Embryonic facial prominence (tissue), 1 donor: Measurements from ENCODE around the gene BRD3.
A peak's percentile ranks its signal among the peaks of the same experiment; 100 is the strongest.
"Not testable (repeated sequence)": the region's sequence is repeated elsewhere in the genome, so short reads cannot be mapped to it uniquely, and the experiment has no call there.

ENCODE experiments used
- DNase-seq: peaks from one replicate; pipeline ENCODE4 v3.0.0-alpha.2; 2016; ENCODE audit errors: extremely low spot score

Gene BRD3

DNA sequence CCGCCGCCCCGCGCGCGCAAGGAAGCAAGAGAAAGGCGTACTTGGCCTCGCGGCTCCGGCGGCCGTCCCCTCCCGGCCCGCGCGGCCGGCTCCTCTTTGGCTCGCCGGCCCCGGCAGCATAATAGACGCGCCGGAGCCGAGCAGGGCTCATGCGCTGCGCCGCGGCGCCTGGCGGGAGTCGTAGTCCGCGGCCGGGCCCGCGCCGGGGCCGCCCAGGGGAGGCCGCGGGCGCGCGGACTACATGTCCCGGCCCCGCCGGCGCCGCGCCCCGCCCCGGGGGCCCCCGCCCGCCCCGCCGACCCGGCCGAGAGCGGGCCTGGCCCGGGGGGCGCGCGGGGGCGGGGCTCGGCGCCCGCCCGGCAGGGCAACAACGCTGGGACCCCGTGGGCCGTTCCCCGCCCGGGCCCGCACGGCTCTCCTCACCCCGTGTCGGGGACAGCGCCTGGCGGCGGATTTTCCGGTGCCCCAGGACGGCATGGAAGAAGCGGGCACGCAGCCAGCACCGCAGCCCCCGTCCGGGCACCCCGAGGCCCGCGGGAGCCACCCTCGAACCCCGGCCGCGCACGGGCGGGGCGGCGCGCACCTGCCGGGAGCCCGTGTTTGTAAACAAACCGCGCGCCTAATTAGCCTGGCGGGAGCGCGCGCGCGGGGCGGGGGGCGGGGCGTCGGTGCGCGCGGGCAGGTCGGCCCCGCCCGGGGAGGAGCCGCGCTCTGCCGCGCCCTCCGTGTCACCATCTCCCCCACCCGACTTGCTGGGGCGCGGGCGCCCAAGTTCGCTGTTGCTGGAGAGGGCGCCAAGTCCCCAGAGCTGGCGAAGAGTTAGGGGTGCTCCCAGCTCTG lies at the start of gene BRD3:
Gene BRD3 (minus strand): TSS at position 123 of the 840 bp plus-strand sequence. CDS start 14,549 bp downstream, outside the sequence.
- peak; percentile 59 for DNase-seq

DNA sequence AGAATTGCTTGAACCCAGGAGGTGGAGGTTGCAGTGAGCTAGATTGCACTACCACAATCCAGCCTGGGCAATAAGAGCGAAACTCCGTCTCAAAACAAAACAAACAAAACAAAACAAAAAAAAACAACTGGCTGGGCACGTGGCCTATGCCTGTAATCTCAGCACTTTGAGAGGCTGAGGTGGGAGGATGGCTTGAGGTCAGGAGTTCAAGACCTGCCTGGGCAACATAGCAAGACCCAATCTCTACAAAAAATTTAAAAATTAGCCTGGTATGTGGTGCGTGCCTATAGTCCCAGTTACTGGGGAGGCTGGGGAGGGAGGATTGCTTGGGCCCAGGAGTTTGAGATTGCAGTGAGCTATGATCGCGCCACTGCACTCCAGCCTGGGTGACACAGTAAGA lies 44.7 kb upstream of the BRD3 start:
- DNase-seq, result no peak

DNA sequence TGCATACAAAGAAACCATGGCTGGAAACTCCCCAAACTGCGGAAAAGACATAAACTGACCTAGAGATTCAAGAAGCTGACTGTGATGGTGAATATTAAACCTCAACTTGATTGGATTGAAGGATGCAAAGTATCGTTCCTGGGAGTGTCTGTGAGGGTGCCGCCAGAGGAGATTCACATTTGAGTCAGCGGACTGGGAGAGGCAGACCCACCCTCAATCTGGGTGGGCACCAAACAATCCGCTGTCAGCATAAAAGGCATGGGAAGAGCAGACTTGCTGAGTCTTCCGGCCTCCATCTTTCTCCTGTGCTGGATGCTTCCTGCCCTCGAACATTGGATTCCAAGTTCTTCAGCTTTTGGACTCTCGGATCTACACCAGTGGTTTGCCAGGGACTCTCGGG lies 43.2 kb upstream of the BRD3 start:
- DNase-seq, result no peak

DNA sequence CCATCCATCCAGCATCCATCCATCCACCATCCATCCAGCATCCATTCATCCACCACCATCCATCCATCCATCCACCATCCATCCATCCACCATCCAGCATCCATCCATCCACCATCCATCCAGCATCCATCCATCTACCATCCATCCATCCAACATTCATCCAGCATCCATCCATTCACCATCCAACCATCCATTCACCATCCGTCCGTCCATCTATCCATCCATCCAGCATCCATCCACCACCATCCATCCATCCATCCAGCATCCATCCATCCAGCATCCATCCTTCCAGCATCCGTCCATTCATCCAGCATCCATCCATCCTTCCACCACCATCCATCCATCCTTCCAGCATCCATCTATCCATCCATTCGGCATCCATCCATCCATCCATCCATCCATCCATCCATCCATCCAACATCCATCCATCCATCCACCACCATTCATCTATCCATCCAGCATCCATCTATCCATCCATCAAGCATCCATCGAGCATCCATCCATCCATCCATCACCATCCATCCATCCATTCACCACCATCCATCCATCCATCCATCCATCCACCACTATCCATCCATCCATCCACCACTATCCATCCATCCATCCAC lies 35.7 kb upstream of the BRD3 start:
- DNase-seq, result no peak

DNA sequence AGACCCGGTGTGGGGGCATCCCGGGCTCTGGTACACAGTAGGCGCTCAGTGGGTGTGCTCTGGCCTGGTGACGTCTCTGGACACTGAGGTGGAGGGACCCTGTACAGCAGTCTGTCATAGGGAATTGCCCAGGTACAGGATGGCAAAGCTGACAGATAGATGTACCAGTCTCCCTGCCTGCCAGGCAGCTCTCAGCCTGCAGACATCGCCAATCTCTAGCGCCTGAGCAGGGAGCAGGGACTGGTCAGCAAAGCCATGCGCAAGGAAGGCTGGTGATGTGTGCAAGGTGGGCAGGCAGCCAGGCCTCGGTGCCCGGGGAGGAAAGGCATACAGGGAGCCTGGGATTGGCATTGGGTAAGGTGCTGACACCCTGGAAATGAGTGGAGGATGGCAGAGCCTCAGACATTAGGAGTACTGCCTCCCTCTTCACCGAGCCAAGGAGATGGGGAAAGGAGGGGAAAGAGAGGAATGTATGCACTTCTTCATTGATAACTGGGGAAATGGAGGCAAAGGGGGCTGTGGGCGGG lies 33.9 kb upstream of the BRD3 start:
- DNase-seq, result no peak

DNA sequence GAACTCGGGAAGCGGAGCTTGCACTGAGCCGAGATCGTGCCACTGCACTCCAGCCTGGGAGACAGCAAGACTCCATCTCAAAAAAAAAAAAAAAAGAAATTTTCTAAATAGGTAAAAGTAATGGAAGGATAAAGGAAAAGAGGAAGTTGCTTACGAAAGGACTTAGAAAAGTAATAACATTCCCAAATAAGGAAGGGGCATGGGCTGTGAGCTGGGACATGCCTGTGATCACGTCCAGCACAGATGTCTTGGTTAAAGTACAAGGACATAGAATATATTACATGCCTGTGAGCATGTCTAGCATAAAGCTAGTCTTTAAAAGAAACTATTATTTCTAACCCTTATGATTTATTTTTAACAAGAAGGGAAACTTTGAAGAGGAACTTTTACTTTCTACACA lies 33.3 kb upstream of the BRD3 start:
- not testable (repeated sequence) for DNase-seq

DNA sequence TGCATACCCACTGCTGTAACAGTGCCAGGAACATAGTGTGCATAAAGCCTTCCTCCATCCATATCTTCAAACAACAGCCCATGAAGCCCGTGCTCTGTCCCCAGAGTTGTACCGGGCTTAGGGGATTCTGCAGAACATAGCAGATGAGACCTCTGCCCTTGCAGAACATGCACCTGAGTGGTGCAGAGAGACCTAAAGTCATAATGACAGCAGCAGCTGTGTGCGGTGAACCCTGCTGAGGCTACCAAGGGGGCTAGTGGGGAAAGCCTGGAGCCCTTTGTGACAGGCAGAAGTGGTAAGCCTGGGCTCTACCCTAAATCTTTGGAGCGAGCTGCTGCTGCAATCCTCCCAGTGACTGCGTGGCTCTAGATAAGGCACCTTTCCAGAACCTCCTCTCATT lies 32.2 kb upstream of the BRD3 start:
- DNase-seq, result no peak

DNA sequence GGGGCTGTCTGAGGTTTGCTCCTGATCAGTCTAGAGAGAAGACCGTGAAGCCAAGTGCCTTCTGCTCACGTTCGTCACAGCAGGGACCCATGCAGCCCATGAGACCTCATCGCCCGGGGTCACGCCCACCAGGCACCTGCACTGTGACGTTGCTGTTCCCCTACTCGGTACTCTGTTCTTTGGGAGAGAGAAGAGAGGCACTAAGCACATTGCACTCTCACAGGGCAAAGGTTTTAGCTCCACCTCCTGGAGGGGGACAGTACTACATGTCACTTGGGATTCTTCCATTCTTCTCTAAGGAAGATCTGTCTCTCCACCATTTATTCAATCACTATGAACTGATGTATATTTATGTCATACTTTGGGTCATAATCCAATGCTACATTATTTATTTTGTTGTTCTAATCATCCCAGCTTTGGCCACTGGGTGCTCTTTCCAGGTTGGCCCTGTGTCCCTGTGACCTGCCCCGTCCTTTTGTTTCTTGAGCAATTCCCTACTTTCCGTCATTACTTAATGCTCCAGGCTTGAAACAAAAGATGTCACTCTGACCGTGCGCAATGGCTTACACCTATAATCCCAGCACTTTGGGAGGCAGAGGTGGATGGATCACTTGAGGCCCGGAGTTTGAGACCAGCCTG lies 31.4 kb upstream of the BRD3 start:
- no peak for DNase-seq

- DNase-seq, result no peak
These were observed 22.1 kb upstream of the BRD3 start for GRCh38 chr9:134089972-134090371.

DNA sequence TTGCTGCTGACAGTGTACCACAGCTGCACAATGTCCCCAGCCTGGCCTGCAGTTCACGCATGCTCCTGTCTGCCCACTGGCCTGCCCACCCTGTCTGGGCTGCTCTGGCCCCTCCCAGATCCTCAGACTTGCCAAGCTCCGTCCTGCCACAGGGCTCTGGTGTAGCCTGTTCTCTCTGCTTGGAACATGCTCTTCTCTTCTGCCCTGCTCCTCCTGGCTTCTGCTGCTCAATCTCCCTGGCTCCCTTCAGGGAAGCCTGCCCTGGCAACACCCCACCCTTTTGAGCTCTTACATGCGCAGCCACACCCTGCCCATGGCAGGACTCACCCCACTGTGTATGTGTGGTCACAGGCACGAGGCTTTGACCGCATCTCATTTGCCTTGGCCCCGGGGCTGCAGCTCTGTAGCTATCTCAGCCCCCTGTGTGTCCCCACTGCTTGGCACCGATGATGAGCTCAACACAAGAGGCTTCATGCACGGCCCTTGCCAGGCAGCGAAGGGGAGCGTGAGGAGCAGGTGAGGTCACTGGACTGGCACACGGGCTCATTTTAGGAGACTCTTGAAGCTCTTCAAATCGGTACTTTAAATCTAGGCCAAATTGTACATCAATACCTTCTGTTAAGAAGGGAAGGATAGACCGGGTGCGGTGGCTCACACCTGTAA lies 20.4 kb upstream of the BRD3 start:
- no peak for DNase-seq

DNA sequence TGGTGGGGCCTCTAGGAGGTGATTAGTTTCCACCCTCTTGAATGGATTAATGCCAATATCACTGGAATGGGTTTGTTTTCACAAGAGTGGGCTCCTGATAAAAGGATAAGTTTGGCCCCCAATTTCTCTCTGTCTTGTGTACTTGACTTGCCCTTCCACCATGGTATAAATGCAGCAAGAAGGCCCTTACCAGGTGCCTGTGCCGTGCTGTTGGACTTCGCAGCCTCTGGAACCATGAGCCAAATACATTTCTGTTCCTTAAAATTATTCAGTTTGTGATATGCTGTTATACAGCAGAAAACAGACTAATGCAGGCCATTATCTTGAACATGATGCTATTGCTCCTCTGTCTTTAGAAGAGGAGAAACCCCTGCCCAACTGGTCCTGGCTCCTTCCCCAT lies 17.8 kb upstream of the BRD3 start:
- DNase-seq, result no peak

DNA sequence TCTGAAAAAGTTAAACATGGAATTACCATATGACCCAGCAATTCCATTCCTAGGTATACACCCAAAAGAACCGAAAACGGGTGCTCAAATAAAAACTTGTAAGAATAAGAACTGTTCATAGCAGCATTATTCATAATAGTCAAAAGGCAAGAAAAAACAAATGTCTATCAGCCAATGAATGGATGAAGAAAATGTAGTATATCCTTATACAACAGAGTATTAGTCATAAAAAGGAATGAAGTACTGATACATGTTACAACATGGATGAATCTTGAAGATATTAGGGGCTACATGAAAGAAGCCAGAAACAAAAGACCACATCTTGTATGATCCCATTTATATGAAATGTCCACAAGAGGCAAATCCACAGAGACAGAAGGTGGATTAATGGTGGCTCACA lies 15.6 kb upstream of the BRD3 start:
- no peak for DNase-seq

GRCh38 chr9:134076644-134077043 lies 8.8 kb upstream of the BRD3 start:
- no peak for DNase-seq

GRCh38 chr9:134075689-134076088 lies 7.9 kb upstream of the BRD3 start:
- not testable (repeated sequence) for DNase-seq

DNA sequence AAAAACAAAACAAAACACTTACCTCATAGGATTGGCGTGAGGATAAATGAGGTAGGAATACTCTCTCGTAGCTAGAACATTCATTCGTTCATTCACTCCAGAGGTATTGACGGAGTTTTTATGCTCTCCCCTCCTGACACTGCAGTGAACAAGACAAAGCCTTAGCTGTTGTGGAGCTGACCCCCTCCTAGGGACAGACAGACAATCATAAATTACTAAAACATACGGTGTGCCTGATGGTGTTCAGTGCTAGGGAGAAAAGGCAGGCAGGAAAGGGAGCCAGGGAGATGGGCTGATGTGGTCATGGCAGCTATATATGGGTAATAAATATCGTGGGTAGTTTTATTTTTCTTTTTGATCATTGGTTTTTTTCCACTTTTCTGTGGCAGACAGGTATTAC lies 5.7 kb upstream of the BRD3 start:
- no peak for DNase-seq

DNA sequence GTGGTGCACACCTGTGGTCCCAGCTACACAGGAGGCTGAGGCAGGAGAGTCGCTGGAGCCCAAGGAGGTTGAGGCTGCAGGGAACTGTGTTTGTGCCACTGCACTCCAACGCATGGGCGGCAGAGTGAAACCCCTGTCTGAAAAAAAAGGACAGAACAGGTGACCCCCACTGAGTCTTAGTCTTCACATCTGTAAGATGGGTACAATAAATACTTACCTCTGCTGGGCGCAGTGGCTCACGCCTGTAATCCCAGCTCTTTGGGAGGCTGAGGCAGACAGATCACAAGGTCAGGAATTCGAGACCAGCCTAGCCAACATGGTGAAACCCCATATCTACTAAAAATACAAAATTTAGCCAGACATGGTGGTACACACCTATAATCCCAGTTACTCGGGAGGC lies 4.9 kb upstream of the BRD3 start:
- not testable (repeated sequence) for DNase-seq

DNA sequence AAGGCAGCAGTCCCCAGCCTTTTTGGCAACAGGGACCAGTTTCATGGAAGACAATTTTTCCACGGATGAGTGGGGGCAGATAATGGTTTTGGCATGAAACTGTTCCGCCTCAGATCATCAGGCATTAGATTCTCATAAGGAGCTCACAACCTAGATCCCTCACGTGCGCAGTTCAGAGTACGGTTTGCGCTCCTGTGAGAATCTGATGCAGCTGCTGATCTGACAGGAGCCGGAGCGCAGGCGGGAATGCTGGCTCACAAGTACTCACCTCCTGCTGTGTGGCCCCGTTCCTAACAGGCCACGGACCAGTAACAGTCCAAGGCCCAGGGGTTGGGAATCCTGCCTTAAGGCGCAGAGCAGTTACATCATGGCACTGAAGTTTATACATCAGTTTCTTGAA lies 3.3 kb upstream of the BRD3 start:
- DNase-seq, result no peak

DNA sequence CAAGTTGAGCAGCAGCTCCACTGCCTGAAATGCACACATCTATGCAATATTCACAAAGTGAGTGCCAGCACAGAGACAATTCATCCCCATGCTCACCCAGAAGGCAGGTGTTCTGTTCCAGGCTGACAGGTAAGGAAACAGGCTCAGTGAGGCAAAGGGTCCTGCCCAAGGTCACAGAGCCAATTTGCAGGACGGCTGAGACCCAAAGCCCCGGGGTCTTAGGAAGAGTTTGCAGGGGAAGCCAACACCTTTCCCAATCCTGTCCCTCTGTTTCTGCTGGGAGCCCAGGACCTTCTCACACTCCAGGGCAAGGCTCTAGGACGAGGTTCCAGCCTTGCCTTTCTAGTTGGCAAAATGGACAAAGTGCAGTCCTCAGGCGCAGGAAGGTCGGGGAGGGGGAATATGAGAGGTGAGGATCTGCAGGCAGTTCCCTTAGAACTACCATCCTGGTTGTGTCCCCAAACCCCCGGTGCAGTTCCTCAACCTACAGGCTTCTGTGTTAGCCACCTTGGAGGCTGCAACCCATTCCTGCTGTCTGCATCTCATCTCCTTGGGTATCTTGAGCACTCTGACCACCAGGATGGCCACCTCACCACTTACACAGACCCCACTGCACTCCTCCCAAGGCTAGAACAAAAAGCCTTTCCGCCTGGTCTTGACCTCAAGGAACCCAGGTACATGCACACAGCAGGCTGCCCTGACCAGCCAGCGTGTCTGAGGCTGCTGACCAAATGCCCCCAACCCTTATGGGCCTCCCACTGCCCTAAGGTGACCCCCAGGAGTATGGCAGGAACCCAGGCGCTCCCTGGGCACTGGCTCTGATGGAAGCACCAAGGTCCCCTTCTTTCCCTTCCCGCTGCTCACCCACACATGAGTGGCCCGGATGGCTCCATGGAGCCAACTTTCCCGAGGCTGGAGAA lies 1.9 kb upstream of the BRD3 start:
- DNase-seq, result no peak

GRCh38 chr9:134068744-134069479 lies 1.1 kb upstream of the BRD3 start:
- DNase-seq, result no peak
